UCSD-AML1 (cell line): ENCODE measurements around the gene RNU2-63P.
"Not testable (repeated sequence)": the region's sequence is repeated elsewhere in the genome, so short reads cannot be mapped to it uniquely, and the experiment has no call there.

Experiments
- DNase-seq: peaks from one replicate; lab custom pipeline; 2025; ENCODE audit not compliant: unreplicated experiment; lab: John Stamatoyannopoulos, UW

Gene RNU2-63P

DNA sequence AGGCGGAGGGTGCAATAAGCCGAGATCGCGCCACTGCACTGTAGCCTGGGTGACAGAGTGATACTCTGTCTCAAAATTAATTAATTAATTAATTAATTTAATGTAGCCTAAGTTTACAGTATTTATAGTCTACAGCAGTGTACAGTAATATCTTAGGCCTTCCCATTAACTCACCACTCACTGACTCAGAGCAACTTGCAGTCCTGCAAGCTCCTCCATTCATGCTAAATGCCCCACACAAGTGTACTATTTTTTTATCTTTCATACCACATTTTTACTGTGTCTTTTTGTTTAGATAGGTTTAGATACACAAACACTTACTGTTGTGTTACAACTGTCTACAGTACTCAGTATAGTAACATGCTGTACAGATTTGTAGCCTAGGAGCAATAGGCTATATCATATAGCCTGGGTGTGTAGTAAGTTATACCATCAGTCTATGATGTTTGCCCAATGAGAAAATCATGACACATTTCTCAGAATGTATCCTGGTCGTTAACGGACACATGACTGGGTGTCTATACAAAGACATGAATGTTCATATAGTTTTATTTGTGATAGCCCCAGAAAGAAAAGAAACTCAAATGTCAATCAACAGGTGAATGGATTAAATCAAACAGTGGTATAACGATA is 15.8 kb upstream of the RNU2-63P start:
- no peak for DNase-seq

- DNase-seq: no peak
These were observed 12.6 kb upstream of the RNU2-63P start for GRCh38 chr2:88028931-88029330.

- no peak for DNase-seq
These were observed 11.5 kb upstream of the RNU2-63P start for GRCh38 chr2:88027697-88028389.

- DNase-seq: no peak
These were observed 8.2 kb upstream of the RNU2-63P start for GRCh38 chr2:88024509-88024908.

DNA sequence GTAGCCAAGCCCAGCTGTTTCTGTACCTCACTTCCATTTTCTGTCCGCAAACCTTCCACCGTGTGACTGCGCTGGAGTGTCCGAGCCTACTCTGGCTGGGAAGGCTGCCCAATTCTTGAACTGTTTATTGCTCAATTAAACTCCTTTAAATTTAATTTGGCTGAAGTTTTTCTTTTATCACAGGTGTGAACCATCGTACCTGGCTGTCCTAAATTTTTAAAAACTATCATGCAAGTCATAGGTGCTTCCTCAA is 6.2 kb upstream of the RNU2-63P start:
- DNase-seq: no peak

DNA sequence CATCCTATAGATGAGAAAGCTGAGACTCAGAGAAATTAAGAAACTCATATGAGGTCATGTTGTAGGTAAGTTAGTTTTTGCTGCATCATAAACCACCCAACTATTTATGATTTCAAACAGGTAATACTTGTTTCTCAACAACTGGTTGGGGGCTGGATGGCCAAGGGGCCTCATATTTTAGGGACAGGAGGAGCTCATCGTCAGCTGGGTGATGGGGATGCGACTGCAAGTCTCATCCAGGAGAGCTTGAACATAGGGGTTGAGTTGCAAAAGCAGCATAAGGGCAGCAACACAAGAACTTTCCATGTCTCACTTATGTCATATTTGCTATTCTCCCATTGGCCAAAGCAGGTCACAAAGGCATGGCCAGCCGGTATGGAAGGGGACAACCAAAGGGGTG is 3.6 kb upstream of the RNU2-63P start:
- no peak for DNase-seq

GRCh38 chr2:88018909-88019308 is 2.6 kb upstream of the RNU2-63P start:
- no peak for DNase-seq

DNA sequence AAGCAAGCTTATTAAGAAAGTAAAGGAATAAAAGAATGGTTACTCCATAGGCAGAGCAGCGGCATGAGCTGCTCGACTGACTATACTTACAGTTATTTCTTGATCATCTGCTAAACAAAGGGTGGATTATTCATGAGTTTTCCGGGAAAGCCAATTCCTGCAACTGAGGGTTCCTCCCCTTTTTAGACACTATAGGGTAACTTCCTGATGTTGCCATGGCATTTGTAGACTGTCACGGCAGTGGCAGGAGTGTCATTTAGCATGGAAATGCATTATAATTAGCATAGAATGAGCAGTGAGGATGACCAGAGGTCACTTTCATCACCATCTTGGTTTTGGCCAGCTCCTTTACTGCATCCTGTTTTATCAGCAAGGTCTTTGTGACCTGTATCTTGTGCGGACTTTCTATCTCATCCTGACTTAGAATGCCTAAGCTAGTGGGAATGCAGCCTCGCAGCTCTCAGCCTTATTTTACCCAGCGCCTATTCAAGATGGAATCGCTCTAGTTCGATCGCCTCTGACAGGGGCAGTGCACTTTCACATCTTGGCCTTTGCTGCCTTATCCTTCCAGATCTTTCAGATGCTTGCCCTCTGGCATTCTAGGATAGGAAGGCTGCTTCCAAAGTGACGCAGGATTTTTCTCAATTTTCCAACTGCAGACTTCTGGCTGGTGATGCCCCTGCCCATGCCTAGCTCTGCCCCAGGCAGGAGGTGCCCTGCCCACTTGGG is 1.9 kb upstream of the RNU2-63P start:
- not testable (repeated sequence) for DNase-seq

DNA sequence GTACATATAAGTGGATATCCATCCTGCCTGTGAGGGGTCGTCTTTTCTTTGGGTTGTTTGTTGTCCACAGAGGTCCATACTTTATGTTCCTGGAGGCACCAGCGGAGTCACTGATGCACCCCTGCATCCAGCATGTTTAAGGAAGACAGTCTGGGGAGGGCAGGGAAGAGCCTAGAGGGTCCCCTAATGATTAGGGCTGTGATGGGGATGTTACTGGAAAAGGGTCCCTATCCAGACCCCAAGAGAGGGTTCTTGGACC is 1.4 kb upstream of the RNU2-63P start:
- DNase-seq: not testable (repeated sequence)

- DNase-seq: no peak
These were observed 823 bp upstream of the RNU2-63P start for GRCh38 chr2:88016960-88017779.

GRCh38 chr2:88011011-88011410 is 5.3 kb downstream of the RNU2-63P start:
- no peak for DNase-seq

DNA sequence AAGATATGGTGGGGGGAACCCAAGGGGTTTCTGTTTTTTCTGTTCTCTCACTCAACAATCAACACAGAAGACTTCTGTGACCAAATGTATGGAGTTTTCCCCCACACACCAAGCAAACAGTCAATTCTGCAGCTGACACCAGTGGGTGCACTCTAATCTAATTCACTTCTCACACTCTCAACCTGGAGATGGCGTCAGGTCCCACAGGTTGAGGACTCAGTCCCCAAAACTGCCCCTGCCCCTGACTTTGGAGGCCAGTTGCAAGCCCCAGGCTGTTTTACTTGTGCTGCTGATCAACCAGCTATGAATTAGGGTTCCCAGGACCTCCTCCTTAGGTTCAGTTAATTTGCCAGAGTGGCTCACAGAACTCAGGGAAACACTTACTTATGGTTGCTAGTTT is 6.2 kb downstream of the RNU2-63P start:
- no peak for DNase-seq

GRCh38 chr2:88006912-88007439 is 9.4 kb downstream of the RNU2-63P start:
- DNase-seq: no peak

DNA sequence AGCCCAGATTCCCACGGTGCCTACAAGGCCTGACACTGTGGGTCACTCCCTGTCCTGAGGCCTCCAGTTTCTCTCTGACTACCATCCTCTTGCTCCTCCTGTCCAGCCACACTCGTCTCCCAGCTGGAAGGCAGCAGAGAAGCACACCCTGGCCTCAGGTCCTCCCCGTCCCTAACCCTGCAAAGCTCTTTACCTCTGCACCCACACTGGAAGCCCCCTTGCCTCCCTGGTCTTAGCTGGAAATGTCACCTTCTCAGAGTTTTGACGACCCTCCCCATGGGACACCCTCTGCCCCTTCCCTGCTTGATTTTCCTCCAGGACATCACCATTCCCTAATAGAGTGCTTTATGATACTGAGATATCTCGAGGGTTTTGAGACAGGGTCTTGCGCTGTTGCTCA is 10.6 kb downstream of the RNU2-63P start:
- DNase-seq: no peak

DNA sequence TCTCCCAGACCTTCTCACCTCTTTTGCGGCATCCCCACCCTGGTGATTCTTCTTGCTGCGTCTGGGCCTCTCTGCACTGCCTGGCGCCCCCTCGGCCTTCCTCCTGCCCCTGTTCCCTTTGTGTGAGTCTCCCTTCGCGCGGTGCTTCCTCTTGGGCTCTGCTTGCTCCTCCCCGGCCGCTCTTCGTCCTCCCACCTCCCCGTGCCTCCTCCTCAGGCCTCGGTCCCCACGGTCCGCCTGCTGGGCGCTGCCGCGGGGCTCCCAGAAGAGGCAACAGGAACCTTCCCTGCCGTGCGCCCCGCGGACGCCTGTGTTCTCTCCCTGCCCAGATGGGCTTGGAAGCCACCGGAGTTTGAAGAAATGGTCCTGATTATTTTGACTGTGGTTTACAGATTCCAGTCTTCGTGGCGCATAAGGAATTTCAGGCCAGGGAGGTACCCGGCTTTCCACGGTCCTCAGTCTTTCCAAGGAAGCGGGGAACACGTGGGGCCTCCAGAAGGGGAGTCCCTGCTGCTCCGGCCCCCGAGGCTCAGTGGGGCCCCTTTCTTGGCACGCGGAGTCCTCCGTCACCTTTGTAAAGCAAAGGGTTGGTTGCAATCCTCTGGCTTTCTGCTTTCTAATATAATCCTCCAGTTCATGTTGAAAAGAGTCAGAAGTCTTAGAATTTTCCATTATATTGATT is 13.1 kb downstream of the RNU2-63P start:
- DNase-seq: no peak

GRCh38 chr2:88002359-88002707 is 14.0 kb downstream of the RNU2-63P start:
- DNase-seq: no peak

DNA sequence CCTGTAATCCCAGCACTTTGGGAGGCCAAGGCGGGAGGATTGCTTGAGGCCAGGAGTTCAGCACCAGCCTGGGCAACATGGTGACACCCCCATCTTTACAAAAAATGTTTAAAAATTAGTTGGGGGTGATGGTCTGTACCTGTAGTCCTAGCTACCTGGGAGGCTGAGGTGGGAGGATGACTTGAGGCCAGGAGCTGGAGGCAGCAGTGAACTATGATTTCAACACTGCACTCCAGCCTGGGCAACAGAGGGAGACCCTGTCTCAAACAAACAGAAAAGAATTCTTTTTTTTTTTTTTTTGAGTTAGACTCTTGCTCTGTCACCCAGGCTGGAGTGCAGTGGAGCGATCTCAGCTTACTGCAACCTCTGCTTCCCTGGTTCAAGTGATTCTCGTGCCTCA is 15.9 kb downstream of the RNU2-63P start:
- not testable (repeated sequence) for DNase-seq

- DNase-seq: no peak
These were observed 19.8 kb downstream of the RNU2-63P start for GRCh38 chr2:87996570-87996969.

DNA sequence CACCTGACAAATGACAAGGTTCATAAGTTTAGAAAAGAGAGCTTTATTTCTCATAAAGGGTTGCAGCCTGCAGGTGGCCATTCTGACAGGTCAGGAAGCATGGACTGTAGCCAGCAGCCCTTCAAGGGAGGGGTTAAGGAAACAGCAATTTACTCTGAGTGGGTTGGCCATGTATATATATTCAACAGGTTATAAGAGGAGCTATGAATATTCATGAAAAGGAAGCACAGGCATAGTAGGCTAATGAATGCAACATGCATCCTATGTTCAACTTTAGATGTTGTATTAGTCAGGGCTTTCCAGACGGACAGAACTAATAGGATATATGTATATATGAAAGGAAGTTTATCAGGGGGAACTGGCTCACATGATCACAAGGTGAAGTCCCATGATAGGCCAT is 20.6 kb downstream of the RNU2-63P start:
- no peak for DNase-seq

- DNase-seq: not testable (repeated sequence)
These were observed 22.0 kb downstream of the RNU2-63P start for GRCh38 chr2:87994304-87994850.

DNA sequence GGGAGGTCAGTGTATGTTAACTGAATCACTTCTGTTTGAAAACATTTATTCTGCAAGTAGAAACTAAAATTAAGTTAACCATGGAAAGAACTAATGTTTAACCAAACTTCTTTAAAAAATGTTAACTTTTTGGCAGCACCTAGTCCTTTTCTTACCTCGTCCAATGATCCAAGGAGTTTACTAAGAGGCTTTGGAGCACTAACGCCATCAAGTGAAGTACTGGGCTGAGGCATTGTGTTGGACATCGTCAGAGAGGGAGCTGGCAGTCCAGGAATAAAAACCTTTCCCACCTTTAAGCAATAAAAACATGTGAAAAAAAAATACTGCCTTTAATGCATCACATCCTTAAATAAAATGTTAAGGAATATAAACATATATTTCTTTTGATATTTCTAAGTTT is 23.8 kb downstream of the RNU2-63P start:
- not testable (repeated sequence) for DNase-seq
